Stomach (tissue), 9 donors: Measurements from ENCODE around the gene KLK12. TPM values are rescaled to one million over a fixed set of nuclear protein-coding genes. Genes with fewer than 3 reads are reported as not detected.

Source experiments
- DNase-seq, 2 donors: peaks; one replicate each; pipeline versions ENCODE4 v3.0.0 to v3.0.0-alpha.2; 2013 to 2019
- H3K27ac ChIP-seq, 5 donors: fragments of 200-600 bp in 4 of 5; sonication (generic) in 4 of 5; one replicate each; pipeline ENCODE4 v1.5.1; 2013 to 2019; ENCODE audit warnings: mild to moderate bottlenecking in 1 of 5, moderate library complexity in 1 of 5
- H3K27me3 ChIP-seq, 3 donors: fragments of 200-600 bp; sonication (generic); one replicate each; pipeline ENCODE4 v1.5.1; 2017 to 2019; ENCODE audit warnings: mixed run types in 1 of 3
- H3K36me3 ChIP-seq, 4 donors: fragments of 200-600 bp; sonication (generic); 1 replicate in 3 of 4; 2 replicates in 1 of 4; pipeline ENCODE4 v1.5.1; 2016 to 2019
- H3K4me1 ChIP-seq, 4 donors: fragments of 200-600 bp; sonication (generic); one replicate each; pipeline ENCODE4 v1.5.1; 2016 to 2019
- H3K4me3 ChIP-seq, 4 donors: fragments of 200-600 bp; sonication (generic) in 3 of 4; one replicate each; pipeline ENCODE4 v1.5.1; 2016 to 2019; ENCODE audit warnings: mild to moderate bottlenecking in 1 of 4
- H3K9me3 ChIP-seq, 4 donors: fragments of 200-600 bp; sonication (generic); one replicate each; pipeline ENCODE4 v1.5.1; 2016 to 2019
- EP300 ChIP-seq: sonication (generic); formaldehyde crosslinking; IDR thresholded peaks from one replicate; pipeline ENCODE4 v1.6.1; 2017; ENCODE audit warnings: antibody characterized with exemption
- POLR2A ChIP-seq, 4 donors: fragments of 450-650 bp; IDR thresholded peaks; one replicate each; pipeline ENCODE4 v1.6.1; 2016; ENCODE audit warnings: antibody characterized with exemption in 4 of 4, control low read depth in 2 of 4, mild to moderate bottlenecking in 1 of 4, moderate library complexity in 1 of 4
- POLR2AphosphoS5 ChIP-seq, 3 donors: sonication (generic); formaldehyde crosslinking; IDR thresholded peaks; one replicate each; pipeline ENCODE4 v1.6.1; 2016; ENCODE audit warnings: antibody characterized with exemption in 3 of 3
- WGBS, 5 donors: extraction: QIAGEN DNeasy Blood & Tissue Kit in 3 of 5; methylation state at CpG; one replicate each; pipeline versions ENCODE4 v1.1.5 to v1.1.7; 2013 to 2018; 5-methylcytosine and 5-hydroxymethylcytosine counted together
- intact Hi-C: fragments of 100-400 bp; cut with DNase I; formaldehyde crosslinking; loops from one replicate; pipeline ENCODE4 v1.15.1; 2023; ENCODE audit warnings: low total_unique reads
- polyA plus RNA-seq, 3 donors: library from polyadenylated mRNA; stranded (reverse); fragments of 200-250 nt; gene quantifications; one replicate each; pipeline ENCODE4 v1.2.3, GENCODE V29; 2013
- total RNA-seq, 5 donors: library from RNA; depleted of rRNA; stranded (reverse); fragments of >200 nt; gene quantifications; one replicate each; pipeline versions ENCODE4 v1.1.0 to v1.2.3, GENCODE V29; 2014 to 2016
- TF ChIP-seq, protein P1 (sequence below), 7 experiments: fragments of 450-650 bp in 4 of 7; fragments of 200-600 bp in 3 of 7; sonication (generic) in 3 of 7; IDR thresholded peaks; one replicate each; pipeline ENCODE4 v1.5.1; 2016 to 2019; ENCODE audit warnings: antibody characterized with exemption in 7 of 7, control low read depth in 2 of 7, mild to moderate bottlenecking in 1 of 7
- donor health status: healthy with polysubstance abuse.
- donor health status: Bipolar disorder and iron deficiency.
- donor health status: healthy.

Gene KLK12
- total and polyA plus RNA-seq, 8 donors: 2.0 to 26.5 TPM; not detected in 6

GRCh38 chr19:51018745-51019543, 15.9 kb downstream of the KLK12 start:
- TF ChIP-seq EP300 (no peak), POLR2AphosphoS5 (IDR thresholded peaks at IDR 0.05) (no peak), POLR2A (IDR thresholded peaks at IDR 0.05) (no peak)
- TF ChIP-seq, protein P1, sequence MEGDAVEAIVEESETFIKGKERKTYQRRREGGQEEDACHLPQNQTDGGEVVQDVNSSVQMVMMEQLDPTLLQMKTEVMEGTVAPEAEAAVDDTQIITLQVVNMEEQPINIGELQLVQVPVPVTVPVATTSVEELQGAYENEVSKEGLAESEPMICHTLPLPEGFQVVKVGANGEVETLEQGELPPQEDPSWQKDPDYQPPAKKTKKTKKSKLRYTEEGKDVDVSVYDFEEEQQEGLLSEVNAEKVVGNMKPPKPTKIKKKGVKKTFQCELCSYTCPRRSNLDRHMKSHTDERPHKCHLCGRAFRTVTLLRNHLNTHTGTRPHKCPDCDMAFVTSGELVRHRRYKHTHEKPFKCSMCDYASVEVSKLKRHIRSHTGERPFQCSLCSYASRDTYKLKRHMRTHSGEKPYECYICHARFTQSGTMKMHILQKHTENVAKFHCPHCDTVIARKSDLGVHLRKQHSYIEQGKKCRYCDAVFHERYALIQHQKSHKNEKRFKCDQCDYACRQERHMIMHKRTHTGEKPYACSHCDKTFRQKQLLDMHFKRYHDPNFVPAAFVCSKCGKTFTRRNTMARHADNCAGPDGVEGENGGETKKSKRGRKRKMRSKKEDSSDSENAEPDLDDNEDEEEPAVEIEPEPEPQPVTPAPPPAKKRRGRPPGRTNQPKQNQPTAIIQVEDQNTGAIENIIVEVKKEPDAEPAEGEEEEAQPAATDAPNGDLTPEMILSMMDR (IDR thresholded peaks at IDR 0.05): no peak
- peaks cover 27 to 48% (median 45%) of the 10 kb centered on the region in 4 donors for H3K4me1 ChIP-seq
- H3K9me3 ChIP-seq: no peaks in the 10 kb centered on the region
- intact Hi-C loops: loop anchor here (2.0 kb wide), 1 partner anchor 76 kb away; no protein-coding TSS in a partner anchor
- peak overlapping the region in 2 of 5 donors; percentile 12 to 46 for H3K27ac ChIP-seq
- WGBS, 5 donors: 2 to 3% (median 2%) methylated on average over 40 to 68 of the region's 68 CpGs
- H3K27me3 ChIP-seq: peaks cover 8 to 82% (median 43%) of the 10 kb centered on the region in 3 donors
- H3K4me3 ChIP-seq: peak overlapping the region; percentile 29 to 54 (median 40)
- DNase-seq: peak; percentile 43 to 54
- H3K36me3 ChIP-seq: no peaks in the 10 kb centered on the region

GRCh38 chr19:51016798-51017683, 17.8 kb downstream of the KLK12 start:
- TF ChIP-seq, protein P1 (IDR thresholded peaks at IDR 0.05): peak in 5 of 7 experiments; percentile 31 to 81 (median 66)
- TF ChIP-seq EP300: no peak
- Histone ChIP-seq H3K4me1 (peaks cover 27 to 48% (median 45%) of the 10 kb centered on the region in 4 donors), H3K9me3 (no peaks in the 10 kb centered on the region), H3K4me3 (peak overlapping the region; percentile 11 to 49 (median 32)), H3K36me3 (no peaks in the 10 kb centered on the region), H3K27me3 (peaks cover 8 to 86% (median 43%) of the 10 kb centered on the region in 3 donors), H3K27ac (no peak overlapping the region)
- WGBS, 5 donors: 1 to 4% (median 2%) methylated on average over 51 to 68 of the region's 68 CpGs
- peak; percentile 77 to 81 for DNase-seq
- intact Hi-C loops: no loop called here

DNA sequence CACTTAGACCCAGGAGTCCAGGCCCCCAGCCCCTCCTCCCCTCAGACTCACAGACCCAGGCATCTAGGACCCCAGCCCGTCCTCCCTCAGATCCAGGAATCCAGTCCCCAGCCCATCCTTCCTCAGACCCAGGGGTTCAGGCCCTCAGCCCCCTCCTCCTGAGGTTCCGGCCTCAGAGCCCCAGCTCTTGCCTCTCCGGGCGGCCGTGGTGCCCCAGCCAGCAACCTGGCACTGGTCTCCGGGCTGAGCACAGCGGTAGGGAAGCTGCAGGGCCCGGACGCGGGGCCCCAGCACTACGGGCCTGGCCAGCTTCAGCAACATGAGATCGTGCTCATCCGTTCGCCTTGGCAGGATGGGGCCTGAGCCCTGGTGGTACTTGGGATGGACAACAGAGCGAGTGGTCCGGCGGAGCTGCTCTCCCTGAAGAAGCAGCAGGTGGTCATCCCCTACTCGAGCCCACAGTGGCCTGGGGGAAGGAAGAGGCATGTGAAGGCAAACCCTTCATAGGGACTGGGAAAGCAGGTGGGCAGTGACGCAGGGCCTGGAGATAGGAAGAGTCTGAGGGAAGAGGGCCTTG, 19.0 kb downstream of the KLK12 start:
- intact Hi-C loops: no loop called here
- WGBS, 5 donors: 87 to 95% (median 87%) methylated on average over 7 to 19 of the region's 19 CpGs
- H3K4me3 ChIP-seq: no peak overlapping the region
- peaks cover 8 to 98% (median 43%) of the 10 kb centered on the region in 3 donors for H3K27me3 ChIP-seq
- TF ChIP-seq POLR2A (IDR thresholded peaks at IDR 0.05): no peak
- TF ChIP-seq, protein P1 (IDR thresholded peaks at IDR 0.05): no peak
- TF ChIP-seq POLR2AphosphoS5 (IDR thresholded peaks at IDR 0.05): no peak
- TF ChIP-seq EP300: no peak
- H3K27ac ChIP-seq: no peak overlapping the region
- DNase-seq: no peak
- no peaks in the 10 kb centered on the region for H3K36me3 ChIP-seq
- no peaks in the 10 kb centered on the region for H3K9me3 ChIP-seq
- H3K4me1 ChIP-seq: peaks cover 27 to 40% (median 36%) of the 10 kb centered on the region in 4 donors

GRCh38 chr19:51014242-51014641, 20.6 kb downstream of the KLK12 start:
- no peak for TF ChIP-seq POLR2AphosphoS5 (IDR thresholded peaks at IDR 0.05)
- no peak for TF ChIP-seq POLR2A (IDR thresholded peaks at IDR 0.05)
- TF ChIP-seq, protein P1 (IDR thresholded peaks at IDR 0.05): no peak
- TF ChIP-seq EP300: no peak
- Histone ChIP-seq H3K27ac (no peak overlapping the region), H3K27me3 (peaks cover 8 to 98% (median 41%) of the 10 kb centered on the region in 3 donors), H3K4me1 (peaks cover 18 to 24% (median 22%) of the 10 kb centered on the region in 4 donors), H3K4me3 (no peak overlapping the region), H3K9me3 (no peaks in the 10 kb centered on the region), H3K36me3 (no peaks in the 10 kb centered on the region)
- intact Hi-C loops: no loop called here
- WGBS, 5 donors: 82 to 87% (median 85%) methylated on average over 6 of the region's 6 CpGs
- DNase-seq: no peak
